ENCODE data around the gene PORCN.

PORCN gene

GRCh38 chrX:48460606-48461005 is 48.2 kb upstream of the PORCN start:
- H3K27me3 ChIP-seq (ENCODE audit: insufficient read depth, low read length), result no peaks in the 10 kb centered on the region
- H3K4me1 ChIP-seq (ENCODE audit: insufficient read depth, low read length, severe bottlenecking), result no peaks in the 10 kb centered on the region
- H3K27ac ChIP-seq (ENCODE audit: low read depth, low read length, poor library complexity, severe bottlenecking), result no peak overlapping the region
- no peak overlapping the region for H3K4me3 ChIP-seq (ENCODE audit: low read depth, low read length, poor library complexity, severe bottlenecking)
- no peak overlapping the region for H2AFZ ChIP-seq (ENCODE audit: low read length)
- TF ChIP-seq EZH2 (IDR thresholded peaks at IDR 0.05; ENCODE audit: borderline replicate concordance, low read length), result no peak
- no peak for TF ChIP-seq CTCF (IDR thresholded peaks at IDR 0.05; ENCODE audit: low read length)
- no peaks in the 10 kb centered on the region for H3F3A ChIP-seq (ENCODE audit: insufficient read depth, low read length)
- H3K36me3 ChIP-seq (ENCODE audit: insufficient read depth, low read length), result peaks cover 6% of the 10 kb centered on the region; the same call in 1 of the 2 replicates
- H4K20me1 ChIP-seq (ENCODE audit: insufficient read depth, low read length), result no peaks in the 10 kb centered on the region
- H3K9ac ChIP-seq (ENCODE audit: low read length), result no peak overlapping the region
- H3K79me2 ChIP-seq (ENCODE audit: insufficient read depth, low read length), result no peaks in the 10 kb centered on the region
- H3K9me2 ChIP-seq (ENCODE audit: low read depth, low read length), result no peaks in the 10 kb centered on the region
- no peaks in the 10 kb centered on the region for H3K9me3 ChIP-seq (ENCODE audit: low read length)
- no peak overlapping the region for H3K4me2 ChIP-seq (ENCODE audit: low read length)

- Histone ChIP-seq H3K27me3 (ENCODE audit: insufficient read depth, low read length) (no peaks in the 10 kb centered on the region), H3K9me3 (ENCODE audit: low read length) (no peaks in the 10 kb centered on the region), H4K20me1 (ENCODE audit: insufficient read depth, low read length) (no peaks in the 10 kb centered on the region), H3K79me2 (ENCODE audit: insufficient read depth, low read length) (no peaks in the 10 kb centered on the region), H3F3A (ENCODE audit: insufficient read depth, low read length) (no peaks in the 10 kb centered on the region), H3K9ac (ENCODE audit: low read length) (no peak overlapping the region), H3K27ac (ENCODE audit: low read depth, low read length, poor library complexity, severe bottlenecking) (no peak overlapping the region), H3K4me1 (ENCODE audit: insufficient read depth, low read length, severe bottlenecking) (peaks cover 1% of the 10 kb centered on the region), H3K4me3 (ENCODE audit: low read depth, low read length, poor library complexity, severe bottlenecking) (no peak overlapping the region), H2AFZ (ENCODE audit: low read length) (no peak overlapping the region), H3K4me2 (ENCODE audit: low read length) (no peak overlapping the region), H3K36me3 (ENCODE audit: insufficient read depth, low read length) (peaks cover 6% of the 10 kb centered on the region; the same call in 1 of the 2 replicates), H3K9me2 (ENCODE audit: low read depth, low read length) (no peaks in the 10 kb centered on the region)
- TF ChIP-seq CTCF (IDR thresholded peaks at IDR 0.05; ENCODE audit: low read length) (no peak), EZH2 (IDR thresholded peaks at IDR 0.05; ENCODE audit: borderline replicate concordance, low read length) (no peak)
Measured at GRCh38 chrX:48461830-48462229, 47.0 kb upstream of the PORCN start.

- Histone ChIP-seq H3F3A (ENCODE audit: insufficient read depth, low read length) (no peaks in the 10 kb centered on the region), H3K27me3 (ENCODE audit: insufficient read depth, low read length) (no peaks in the 10 kb centered on the region), H3K4me1 (ENCODE audit: insufficient read depth, low read length, severe bottlenecking) (peaks cover 22% of the 10 kb centered on the region), H3K9me2 (ENCODE audit: low read depth, low read length) (no peaks in the 10 kb centered on the region), H2AFZ (ENCODE audit: low read length) (no peak overlapping the region), H3K4me2 (ENCODE audit: low read length) (no peak overlapping the region), H3K27ac (ENCODE audit: low read depth, low read length, poor library complexity, severe bottlenecking) (no peak overlapping the region), H4K20me1 (ENCODE audit: insufficient read depth, low read length) (no peaks in the 10 kb centered on the region), H3K9me3 (ENCODE audit: low read length) (no peaks in the 10 kb centered on the region), H3K9ac (ENCODE audit: low read length) (no peak overlapping the region), H3K79me2 (ENCODE audit: insufficient read depth, low read length) (no peaks in the 10 kb centered on the region), H3K36me3 (ENCODE audit: insufficient read depth, low read length) (no peaks in the 10 kb centered on the region; the same call in 1 of the 2 replicates), H3K4me3 (ENCODE audit: low read depth, low read length, poor library complexity, severe bottlenecking) (no peak overlapping the region)
- TF ChIP-seq EZH2 (IDR thresholded peaks at IDR 0.05; ENCODE audit: borderline replicate concordance, low read length) (no peak), CTCF (IDR thresholded peaks at IDR 0.05; ENCODE audit: low read length) (no peak)
Measured at GRCh38 chrX:48465336-48465933, 43.4 kb upstream of the PORCN start.
